DMS 273 (cell line): ENCODE data around the gene SEMA3D.

Experiments used
- DNase-seq: peaks from one replicate; lab custom pipeline; 2025; ENCODE audit not compliant: unreplicated experiment; lab: John Stamatoyannopoulos, UW

Gene SEMA3D

GRCh38 chr7:85130702-85131101 is 56.2 kb downstream of the SEMA3D start:
- DNase-seq, result no peak

- DNase-seq, result no peak
These were observed 60.5 kb downstream of the SEMA3D start for GRCh38 chr7:85126383-85126782.

GRCh38 chr7:85125651-85126131 is 61.2 kb downstream of the SEMA3D start:
- no peak for DNase-seq

- DNase-seq, result no peak
These were observed 61.7 kb downstream of the SEMA3D start for GRCh38 chr7:85125176-85125575.

GRCh38 chr7:85119934-85120333 is 66.9 kb downstream of the SEMA3D start:
- DNase-seq, result no peak

- DNase-seq, result no peak
These were observed 71.0 kb downstream of the SEMA3D start for GRCh38 chr7:85115862-85116261.

GRCh38 chr7:85115006-85115405 is 71.8 kb downstream of the SEMA3D start:
- DNase-seq, result no peak

GRCh38 chr7:85114342-85114741 is 72.5 kb downstream of the SEMA3D start:
- no peak for DNase-seq

GRCh38 chr7:85111761-85112160 is 75.1 kb downstream of the SEMA3D start:
- no peak for DNase-seq

- DNase-seq, result no peak
These were observed 80.1 kb downstream of the SEMA3D start for GRCh38 chr7:85106719-85107118.

GRCh38 chr7:85104432-85105205 is 82.2 kb downstream of the SEMA3D start:
- DNase-seq, result no peak

- no peak for DNase-seq
These were observed 82.9 kb downstream of the SEMA3D start for GRCh38 chr7:85103962-85104361.

- DNase-seq, result no peak
These were observed 83.5 kb downstream of the SEMA3D start for GRCh38 chr7:85103357-85103756.

GRCh38 chr7:85102813-85103350 is 84.0 kb downstream of the SEMA3D start:
- no peak for DNase-seq

- no peak for DNase-seq
These were observed 85.5 kb downstream of the SEMA3D start for GRCh38 chr7:85101347-85101746.

GRCh38 chr7:85097844-85098243 is 89.0 kb downstream of the SEMA3D start:
- DNase-seq, result no peak

GRCh38 chr7:85095806-85096205 is 91.0 kb downstream of the SEMA3D start:
- DNase-seq, result no peak

- DNase-seq, result peak; percentile 8
These were observed 91.5 kb downstream of the SEMA3D start for GRCh38 chr7:85095366-85095765.

GRCh38 chr7:85094046-85094725 is 92.7 kb downstream of the SEMA3D start:
- no peak for DNase-seq

GRCh38 chr7:85091565-85091928 is 95.3 kb downstream of the SEMA3D start:
- no peak for DNase-seq

- DNase-seq, result no peak
These were observed 95.8 kb downstream of the SEMA3D start for GRCh38 chr7:85090919-85091564.

- DNase-seq, result no peak
These were observed 96.7 kb downstream of the SEMA3D start for GRCh38 chr7:85090143-85090542.
